ENCODE measurements around the gene ACACA. TPM values are rescaled to one million over a fixed set of nuclear protein-coding genes. Genes with fewer than 3 reads are reported as not detected.

The ACACA gene
- total RNA-seq, 1 donor from 2014 or later: 122 TPM

- DNase-seq (ENCODE audit: low spot score): no peak
- Mint-ChIP-seq H3K27me3 (ENCODE audit: insufficient read depth) (no peaks in the 10 kb centered on the region), H3K36me3 (ENCODE audit: low read depth) (peaks cover 23% of the 10 kb centered on the region), H3K4me1 (ENCODE audit: low read depth) (no peaks in the 10 kb centered on the region), H3K27ac (no peak overlapping the region), H3K4me3 (no peak overlapping the region), H3K9me3 (no peaks in the 10 kb centered on the region)
- intact Hi-C loops (cut with micrococcal nuclease): loop anchor here (2.0 kb wide), 1 partner anchor 111 kb away; no protein-coding TSS in a partner anchor
Observed at GRCh38 chr17:37111329-37111728, 295.3 kb downstream of the ACACA start.

- H3K36me3 Mint-ChIP-seq (ENCODE audit: low read depth): peaks cover 27% of the 10 kb centered on the region
- no peaks in the 10 kb centered on the region for H3K4me1 Mint-ChIP-seq (ENCODE audit: low read depth)
- H3K4me3 Mint-ChIP-seq: no peak overlapping the region
- no peaks in the 10 kb centered on the region for H3K9me3 Mint-ChIP-seq
- no peaks in the 10 kb centered on the region for H3K27me3 Mint-ChIP-seq (ENCODE audit: insufficient read depth)
- no peak overlapping the region for H3K27ac Mint-ChIP-seq
- intact Hi-C loops (cut with micrococcal nuclease): loop anchor here (2.0 kb wide), 1 partner anchor 112 kb away; no protein-coding TSS in a partner anchor
- no peak for DNase-seq (ENCODE audit: low spot score)
Observed at GRCh38 chr17:37110746-37111145, 295.9 kb downstream of the ACACA start.

GRCh38 chr17:37109731-37110710 lies 296.6 kb downstream of the ACACA start:
- Mint-ChIP-seq H3K36me3 (ENCODE audit: low read depth) (peaks cover 27% of the 10 kb centered on the region), H3K27me3 (ENCODE audit: insufficient read depth) (no peaks in the 10 kb centered on the region), H3K9me3 (no peaks in the 10 kb centered on the region), H3K27ac (no peak overlapping the region), H3K4me3 (no peak overlapping the region), H3K4me1 (ENCODE audit: low read depth) (no peaks in the 10 kb centered on the region)
- intact Hi-C loops (cut with micrococcal nuclease): loop anchor here (2.0 kb wide), 1 partner anchor 113 kb away; no protein-coding TSS in a partner anchor
- DNase-seq (ENCODE audit: low spot score): no peak

DNA sequence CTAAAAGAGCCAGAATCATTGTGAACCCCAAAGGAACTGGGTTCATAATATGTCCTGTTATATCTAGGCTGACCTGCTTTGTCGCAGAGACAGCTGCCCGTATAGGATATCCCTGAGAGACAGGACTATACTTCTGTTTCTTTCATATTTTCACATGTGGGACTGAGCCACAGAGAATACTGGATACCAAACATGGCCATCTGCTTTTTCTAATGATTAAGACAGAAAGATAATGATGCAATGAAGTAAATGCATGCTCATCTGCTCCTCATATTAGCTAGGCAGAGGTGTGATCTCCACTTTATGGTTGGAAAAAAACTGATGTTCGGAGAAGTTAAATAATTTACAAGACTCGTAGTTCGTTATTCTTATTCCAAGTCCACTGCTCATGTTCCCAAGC lies 297.5 kb downstream of the ACACA start:
- no peaks in the 10 kb centered on the region for H3K27me3 Mint-ChIP-seq (ENCODE audit: insufficient read depth)
- peaks cover 27% of the 10 kb centered on the region for H3K36me3 Mint-ChIP-seq (ENCODE audit: low read depth)
- H3K27ac Mint-ChIP-seq: no peak overlapping the region
- H3K4me3 Mint-ChIP-seq: no peak overlapping the region
- intact Hi-C loops (cut with micrococcal nuclease): no loop called here
- no peaks in the 10 kb centered on the region for H3K4me1 Mint-ChIP-seq (ENCODE audit: low read depth)
- H3K9me3 Mint-ChIP-seq: no peaks in the 10 kb centered on the region
- DNase-seq (ENCODE audit: low spot score): no peak

DNA sequence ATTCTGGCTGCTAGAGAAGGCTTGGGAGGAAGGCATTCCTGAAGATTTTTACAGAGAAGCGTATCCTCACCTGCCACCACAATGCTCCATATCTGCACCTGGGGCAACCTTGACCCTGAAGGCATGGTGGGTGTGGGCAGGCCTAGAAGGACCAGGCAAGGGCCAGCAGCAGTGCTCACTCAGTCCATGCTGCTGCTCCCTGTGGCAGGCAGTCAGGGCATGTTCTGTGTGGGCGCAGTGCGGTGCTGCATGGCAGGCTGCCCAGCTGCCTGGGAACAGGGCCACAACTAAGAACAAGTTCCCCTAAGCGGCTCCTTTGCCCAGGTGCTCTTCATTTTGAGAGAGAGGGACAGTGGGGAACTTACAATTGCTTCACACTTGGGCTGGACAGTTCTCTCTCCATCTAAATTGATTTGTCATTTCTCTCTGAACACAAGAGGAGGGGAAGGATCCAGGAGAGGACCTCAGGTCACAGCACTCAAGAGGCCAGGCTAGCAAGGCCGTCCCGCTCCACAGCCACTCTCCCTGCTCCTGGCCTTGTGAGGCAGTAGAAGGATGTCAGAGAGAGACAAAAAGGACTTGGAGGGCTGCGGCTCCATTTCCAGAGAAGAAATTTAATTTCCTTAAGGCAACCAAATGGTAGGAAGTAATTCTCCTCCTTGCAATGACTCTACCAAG lies 299.1 kb downstream of the ACACA start:
- no peak overlapping the region for H3K27ac Mint-ChIP-seq
- H3K9me3 Mint-ChIP-seq: no peaks in the 10 kb centered on the region
- H3K4me1 Mint-ChIP-seq (ENCODE audit: low read depth): no peaks in the 10 kb centered on the region
- H3K27me3 Mint-ChIP-seq (ENCODE audit: insufficient read depth): no peaks in the 10 kb centered on the region
- intact Hi-C loops (cut with micrococcal nuclease): no loop called here
- H3K4me3 Mint-ChIP-seq: no peak overlapping the region
- no peak for DNase-seq (ENCODE audit: low spot score)
- peaks cover 22% of the 10 kb centered on the region for H3K36me3 Mint-ChIP-seq (ENCODE audit: low read depth)

DNA sequence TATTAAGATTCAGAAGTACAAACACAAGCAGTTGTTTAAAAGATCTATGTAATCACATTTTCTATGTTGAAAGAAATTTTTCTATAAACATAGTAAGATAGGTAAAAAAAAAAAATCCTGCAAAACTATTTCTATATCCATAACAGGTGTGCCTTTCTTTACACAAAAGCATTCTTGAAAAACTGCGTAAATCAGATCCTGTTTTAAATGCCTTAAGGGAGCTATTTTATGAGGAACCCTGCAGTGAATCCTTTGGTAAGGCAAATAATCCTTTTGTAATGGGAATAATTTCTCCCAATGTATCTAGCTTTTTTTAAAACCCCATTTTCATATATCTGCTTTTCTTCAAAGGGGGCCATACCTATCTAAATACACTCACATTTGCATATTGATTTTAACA lies 300.6 kb downstream of the ACACA start:
- DNase-seq (ENCODE audit: low spot score): no peak
- intact Hi-C loops (cut with micrococcal nuclease): no loop called here
- Mint-ChIP-seq H3K4me1 (ENCODE audit: low read depth) (no peaks in the 10 kb centered on the region), H3K36me3 (ENCODE audit: low read depth) (peaks cover 11% of the 10 kb centered on the region), H3K9me3 (no peaks in the 10 kb centered on the region), H3K27me3 (ENCODE audit: insufficient read depth) (no peaks in the 10 kb centered on the region), H3K27ac (no peak overlapping the region), H3K4me3 (no peak overlapping the region)

DNA sequence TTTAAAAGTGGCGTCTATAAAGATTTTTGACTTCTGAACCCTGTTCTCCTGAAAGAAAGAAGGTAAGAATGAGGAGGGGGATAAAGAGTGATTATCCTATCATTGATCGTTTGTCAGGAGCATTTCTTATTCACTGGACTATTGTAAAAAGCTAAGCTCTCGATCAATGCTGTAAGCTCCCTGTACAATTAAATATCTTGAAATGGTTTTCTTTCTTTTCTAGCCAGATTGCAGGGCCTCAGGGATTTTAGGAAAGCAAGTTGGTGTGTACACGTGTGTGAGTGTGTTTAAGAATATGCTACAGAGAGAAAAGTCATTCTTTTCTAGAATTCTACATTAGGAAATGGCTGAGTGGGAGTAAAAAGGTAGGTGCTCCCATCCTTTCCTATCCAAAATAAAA lies 303.4 kb downstream of the ACACA start:
- Mint-ChIP-seq H3K36me3 (ENCODE audit: low read depth) (peaks cover 5% of the 10 kb centered on the region), H3K4me1 (ENCODE audit: low read depth) (no peaks in the 10 kb centered on the region), H3K9me3 (no peaks in the 10 kb centered on the region), H3K4me3 (no peak overlapping the region), H3K27ac (no peak overlapping the region), H3K27me3 (ENCODE audit: insufficient read depth) (no peaks in the 10 kb centered on the region)
- intact Hi-C loops (cut with micrococcal nuclease): no loop called here
- DNase-seq (ENCODE audit: low spot score): no peak

- H3K27me3 Mint-ChIP-seq (ENCODE audit: insufficient read depth): no peaks in the 10 kb centered on the region
- H3K4me1 Mint-ChIP-seq (ENCODE audit: low read depth): no peaks in the 10 kb centered on the region
- H3K27ac Mint-ChIP-seq: no peak overlapping the region
- no peaks in the 10 kb centered on the region for H3K9me3 Mint-ChIP-seq
- no peak for DNase-seq (ENCODE audit: low spot score)
- peaks cover 18% of the 10 kb centered on the region for H3K36me3 Mint-ChIP-seq (ENCODE audit: low read depth)
- no peak overlapping the region for H3K4me3 Mint-ChIP-seq
- intact Hi-C loops (cut with micrococcal nuclease): no loop called here
Observed at GRCh38 chr17:37101306-37101705, 305.3 kb downstream of the ACACA start.

- no peak for DNase-seq (ENCODE audit: low spot score)
- intact Hi-C loops (cut with micrococcal nuclease): no loop called here
- Mint-ChIP-seq H3K4me3 (no peak overlapping the region), H3K4me1 (ENCODE audit: low read depth) (no peaks in the 10 kb centered on the region), H3K36me3 (ENCODE audit: low read depth) (peaks cover 19% of the 10 kb centered on the region), H3K27ac (no peak overlapping the region), H3K9me3 (no peaks in the 10 kb centered on the region), H3K27me3 (ENCODE audit: insufficient read depth) (no peaks in the 10 kb centered on the region)
Observed at GRCh38 chr17:37100231-37100630, 306.4 kb downstream of the ACACA start.

DNA sequence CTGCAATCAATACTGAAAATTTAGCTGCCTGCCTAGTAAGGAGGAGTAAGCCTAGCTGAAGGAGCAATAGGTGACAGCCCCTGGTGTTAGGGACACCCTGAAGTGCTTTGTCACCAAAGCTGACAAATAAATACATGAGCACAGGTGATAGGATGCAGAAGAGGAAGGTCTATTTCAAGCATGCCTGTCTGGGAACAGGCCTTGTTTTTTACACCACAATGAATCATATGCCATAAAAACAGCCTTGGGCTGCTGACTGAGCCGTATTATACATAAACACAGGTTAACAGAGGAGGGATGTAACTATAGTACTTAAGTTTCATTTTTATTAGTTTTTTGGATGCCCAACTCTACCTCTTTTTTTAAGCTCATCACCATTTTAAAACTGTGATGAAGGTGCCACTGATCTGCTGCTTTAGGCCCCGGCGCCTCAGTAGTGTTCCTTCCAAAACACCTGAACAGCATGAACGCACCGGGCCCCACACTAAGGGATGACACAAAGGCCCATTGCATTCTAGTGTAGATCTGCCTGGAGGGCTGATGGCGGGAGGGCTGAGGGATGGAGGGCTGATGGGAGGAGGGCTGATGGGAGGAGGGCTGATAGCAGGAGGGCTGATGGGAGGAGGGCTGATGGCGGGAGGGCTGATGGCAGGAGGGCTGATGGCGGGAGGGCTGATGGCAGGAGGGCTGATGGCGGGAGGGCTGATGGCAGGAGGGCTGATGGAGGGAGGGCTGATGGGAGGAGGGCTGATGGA lies 307.5 kb downstream of the ACACA start:
- no peak overlapping the region for H3K4me3 Mint-ChIP-seq
- H3K36me3 Mint-ChIP-seq (ENCODE audit: low read depth): peaks cover 26% of the 10 kb centered on the region
- no peaks in the 10 kb centered on the region for H3K27me3 Mint-ChIP-seq (ENCODE audit: insufficient read depth)
- no peak overlapping the region for H3K27ac Mint-ChIP-seq
- intact Hi-C loops (cut with micrococcal nuclease): no loop called here
- no peak for DNase-seq (ENCODE audit: low spot score)
- no peaks in the 10 kb centered on the region for H3K9me3 Mint-ChIP-seq
- no peaks in the 10 kb centered on the region for H3K4me1 Mint-ChIP-seq (ENCODE audit: low read depth)

GRCh38 chr17:37098152-37098551 lies 308.5 kb downstream of the ACACA start:
- Mint-ChIP-seq H3K36me3 (ENCODE audit: low read depth) (peaks cover 27% of the 10 kb centered on the region), H3K27me3 (ENCODE audit: insufficient read depth) (no peaks in the 10 kb centered on the region), H3K27ac (peak overlapping the region; percentile 10), H3K9me3 (no peaks in the 10 kb centered on the region), H3K4me1 (ENCODE audit: low read depth) (no peaks in the 10 kb centered on the region), H3K4me3 (no peak overlapping the region)
- DNase-seq (ENCODE audit: low spot score): no peak
- intact Hi-C loops (cut with micrococcal nuclease): no loop called here

DNA sequence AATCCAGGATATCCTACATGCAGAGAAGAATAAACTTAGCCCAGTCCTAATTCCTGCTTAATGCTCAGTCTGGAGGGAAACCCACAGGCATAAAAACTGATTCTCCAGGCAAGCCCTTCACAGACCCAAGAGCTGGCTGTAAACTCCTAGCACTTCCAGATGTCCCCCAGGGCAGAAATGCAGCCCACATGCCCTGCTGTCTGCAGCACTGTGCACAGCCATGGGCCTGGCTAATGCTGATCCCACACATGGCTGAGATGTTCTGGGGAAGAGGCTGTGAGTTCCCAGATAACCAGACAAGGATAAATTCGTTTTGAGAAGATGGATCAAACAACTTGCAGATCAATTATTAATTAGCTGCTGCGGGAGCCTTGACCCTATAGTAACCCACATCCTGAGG lies 309.5 kb downstream of the ACACA start:
- peaks cover 27% of the 10 kb centered on the region for H3K36me3 Mint-ChIP-seq (ENCODE audit: low read depth)
- H3K4me3 Mint-ChIP-seq: no peak overlapping the region
- no peak overlapping the region for H3K27ac Mint-ChIP-seq
- H3K27me3 Mint-ChIP-seq (ENCODE audit: insufficient read depth): no peaks in the 10 kb centered on the region
- DNase-seq (ENCODE audit: low spot score): no peak
- H3K9me3 Mint-ChIP-seq: no peaks in the 10 kb centered on the region
- peaks cover 5% of the 10 kb centered on the region for H3K4me1 Mint-ChIP-seq (ENCODE audit: low read depth)
- intact Hi-C loops (cut with micrococcal nuclease): no loop called here
